Measurements from ENCODE around the gene TUBGCP2. TPM values are rescaled to one million over a fixed set of nuclear protein-coding genes. Genes with fewer than 3 reads are reported as not detected.

Gene TUBGCP2
- total RNA-seq, 1 donor from 2014 or later, result 65.0 TPM

DNA sequence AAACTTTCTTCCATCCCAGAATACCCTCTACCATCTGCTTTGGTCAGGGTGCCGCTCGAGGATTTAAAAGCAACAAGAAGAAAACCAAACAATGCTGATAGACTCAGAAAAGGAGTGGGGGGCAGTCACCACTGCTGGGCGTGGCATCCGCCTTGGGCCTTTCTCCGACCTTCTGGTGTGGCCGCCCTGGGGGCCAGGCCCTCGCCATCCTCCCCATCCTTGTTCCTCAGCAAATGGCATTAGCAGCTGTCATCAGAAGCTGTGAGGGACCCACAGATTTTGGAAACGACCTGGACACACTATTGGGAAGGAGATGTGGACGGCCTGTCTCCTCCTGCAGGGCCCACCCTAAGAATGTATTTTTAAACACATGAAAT, 4.1 kb upstream of the TUBGCP2 start:
- no peaks in the 10 kb centered on the region for H3K9me3 Mint-ChIP-seq
- peaks cover 6% of the 10 kb centered on the region for H3K4me1 Mint-ChIP-seq (ENCODE audit: low read depth)
- H3K27ac Mint-ChIP-seq, result no peak overlapping the region
- DNase-seq (ENCODE audit: low spot score), result no peak
- peaks cover 11% of the 10 kb centered on the region for H3K36me3 Mint-ChIP-seq (ENCODE audit: low read depth)
- H3K4me3 Mint-ChIP-seq, result no peak overlapping the region
- H3K27me3 Mint-ChIP-seq (ENCODE audit: insufficient read depth), result peaks cover 2% of the 10 kb centered on the region
- intact Hi-C loops (cut with micrococcal nuclease), result no loop called here

DNA sequence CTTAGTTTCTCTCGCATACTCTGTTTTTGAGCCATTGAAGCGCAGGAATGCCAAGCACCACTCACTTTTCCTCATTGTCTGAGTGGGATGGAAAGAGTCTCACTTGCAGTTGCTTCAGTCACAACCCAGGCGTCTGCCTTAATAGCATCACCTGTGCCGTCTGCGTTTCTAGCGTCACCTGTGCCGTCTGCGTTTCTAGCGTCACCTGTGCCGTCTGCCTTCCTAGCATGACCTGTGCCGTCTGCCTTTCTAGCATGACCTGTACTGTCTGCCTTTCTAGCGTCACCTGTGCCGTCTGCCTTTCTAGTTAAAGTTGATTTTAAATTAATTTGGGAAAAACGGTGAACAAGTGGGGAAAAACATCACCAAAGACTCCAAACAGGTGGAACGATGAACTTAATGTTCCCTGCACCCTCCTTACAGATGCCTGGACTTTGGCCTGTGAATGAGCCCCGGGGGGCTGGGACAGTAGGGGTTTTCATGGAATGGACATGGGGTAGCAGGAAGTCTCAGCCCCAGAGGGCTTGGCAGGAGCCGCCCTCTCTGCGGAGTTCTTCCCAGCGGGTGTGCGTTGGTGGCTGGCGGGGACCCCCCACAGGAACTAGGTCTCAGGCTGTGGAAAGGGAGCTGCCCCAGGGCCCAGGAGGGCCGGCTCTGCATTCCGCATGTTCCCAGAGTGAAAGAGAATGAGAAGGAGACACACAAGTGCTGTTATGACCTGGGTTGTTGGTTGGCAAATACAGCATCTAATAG, 3.5 kb upstream of the TUBGCP2 start:
- H3K9me3 Mint-ChIP-seq, result no peaks in the 10 kb centered on the region
- H3K27me3 Mint-ChIP-seq (ENCODE audit: insufficient read depth), result peaks cover 2% of the 10 kb centered on the region
- no peak overlapping the region for H3K4me3 Mint-ChIP-seq
- no peak overlapping the region for H3K27ac Mint-ChIP-seq
- H3K4me1 Mint-ChIP-seq (ENCODE audit: low read depth), result peaks cover 12% of the 10 kb centered on the region
- peaks cover 11% of the 10 kb centered on the region for H3K36me3 Mint-ChIP-seq (ENCODE audit: low read depth)
- no peak for DNase-seq (ENCODE audit: low spot score)
- intact Hi-C loops (cut with micrococcal nuclease), result no loop called here

DNA sequence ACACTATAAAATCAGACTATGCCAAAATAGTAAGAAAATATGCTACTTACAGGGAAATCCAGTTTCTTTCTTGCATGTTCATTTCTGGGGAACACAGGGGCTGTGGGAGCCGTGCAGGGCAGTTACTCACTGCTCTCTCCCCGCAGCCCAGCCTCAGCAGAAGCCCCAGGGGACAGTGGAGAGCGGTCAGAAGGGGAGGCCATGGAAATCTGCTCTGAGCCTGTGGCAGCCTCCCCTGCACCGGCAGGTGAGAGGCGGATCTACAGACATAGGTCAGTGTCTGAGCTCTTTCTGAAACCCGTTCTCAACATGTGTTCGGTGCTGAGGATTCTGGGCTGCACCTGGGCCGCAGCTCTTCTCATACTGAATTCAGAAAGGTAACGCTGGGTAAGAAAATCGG, 2.9 kb upstream of the TUBGCP2 start:
- H3K4me3 Mint-ChIP-seq, result no peak overlapping the region
- DNase-seq (ENCODE audit: low spot score), result no peak
- intact Hi-C loops (cut with micrococcal nuclease), result no loop called here
- H3K4me1 Mint-ChIP-seq (ENCODE audit: low read depth), result peaks cover 17% of the 10 kb centered on the region
- H3K27ac Mint-ChIP-seq, result no peak overlapping the region
- peaks cover 11% of the 10 kb centered on the region for H3K36me3 Mint-ChIP-seq (ENCODE audit: low read depth)
- no peaks in the 10 kb centered on the region for H3K9me3 Mint-ChIP-seq
- peaks cover 2% of the 10 kb centered on the region for H3K27me3 Mint-ChIP-seq (ENCODE audit: insufficient read depth)

DNA sequence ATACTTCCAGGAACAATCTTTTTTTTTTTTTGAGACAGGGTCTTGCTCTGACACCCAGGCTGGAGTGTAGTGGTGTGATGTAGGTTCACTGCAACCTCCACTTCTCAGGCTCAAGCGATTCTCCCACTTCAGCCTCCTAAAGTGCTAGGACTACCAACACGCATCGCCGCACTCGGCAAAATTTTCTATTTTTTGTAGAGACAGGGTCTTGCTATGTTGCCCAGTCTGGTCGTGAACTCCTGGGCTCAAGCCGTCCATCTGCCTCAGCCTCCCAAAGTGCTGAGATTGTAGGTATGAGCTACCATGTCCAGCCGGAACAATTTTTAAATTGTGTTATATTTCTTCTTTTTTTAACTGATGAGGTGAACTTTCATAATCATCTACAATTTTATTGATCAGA, 2.1 kb upstream of the TUBGCP2 start:
- no peak overlapping the region for H3K27ac Mint-ChIP-seq
- peaks cover 11% of the 10 kb centered on the region for H3K36me3 Mint-ChIP-seq (ENCODE audit: low read depth)
- no peaks in the 10 kb centered on the region for H3K9me3 Mint-ChIP-seq
- no peak for DNase-seq (ENCODE audit: low spot score)
- peaks cover 17% of the 10 kb centered on the region for H3K4me1 Mint-ChIP-seq (ENCODE audit: low read depth)
- intact Hi-C loops (cut with micrococcal nuclease), result no loop called here
- H3K27me3 Mint-ChIP-seq (ENCODE audit: insufficient read depth), result no peaks in the 10 kb centered on the region
- no peak overlapping the region for H3K4me3 Mint-ChIP-seq

DNA sequence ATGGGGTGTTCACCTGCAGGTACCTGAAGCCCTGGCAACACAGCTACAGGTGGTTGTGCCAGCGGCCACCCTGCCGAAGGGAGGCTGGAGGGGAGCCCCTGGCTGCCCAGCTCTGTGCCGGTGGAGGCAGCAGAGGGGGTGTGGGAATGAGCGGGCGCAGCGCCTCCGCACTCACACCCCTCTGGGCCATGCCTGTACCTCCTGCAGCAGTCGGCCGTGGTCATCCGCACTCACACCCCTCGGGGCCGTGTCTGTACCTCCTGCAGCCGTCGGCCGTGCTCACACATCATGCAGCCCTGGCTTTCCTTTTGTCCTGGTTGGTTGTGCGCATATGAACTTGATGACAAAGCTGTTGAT, 1.7 kb upstream of the TUBGCP2 start:
- intact Hi-C loops (cut with micrococcal nuclease), result no loop called here
- Mint-ChIP-seq H3K9me3 (no peaks in the 10 kb centered on the region), H3K27ac (no peak overlapping the region), H3K36me3 (ENCODE audit: low read depth) (peaks cover 11% of the 10 kb centered on the region), H3K4me3 (no peak overlapping the region), H3K4me1 (ENCODE audit: low read depth) (peaks cover 17% of the 10 kb centered on the region), H3K27me3 (ENCODE audit: insufficient read depth) (no peaks in the 10 kb centered on the region)
- DNase-seq (ENCODE audit: low spot score), result no peak

DNA sequence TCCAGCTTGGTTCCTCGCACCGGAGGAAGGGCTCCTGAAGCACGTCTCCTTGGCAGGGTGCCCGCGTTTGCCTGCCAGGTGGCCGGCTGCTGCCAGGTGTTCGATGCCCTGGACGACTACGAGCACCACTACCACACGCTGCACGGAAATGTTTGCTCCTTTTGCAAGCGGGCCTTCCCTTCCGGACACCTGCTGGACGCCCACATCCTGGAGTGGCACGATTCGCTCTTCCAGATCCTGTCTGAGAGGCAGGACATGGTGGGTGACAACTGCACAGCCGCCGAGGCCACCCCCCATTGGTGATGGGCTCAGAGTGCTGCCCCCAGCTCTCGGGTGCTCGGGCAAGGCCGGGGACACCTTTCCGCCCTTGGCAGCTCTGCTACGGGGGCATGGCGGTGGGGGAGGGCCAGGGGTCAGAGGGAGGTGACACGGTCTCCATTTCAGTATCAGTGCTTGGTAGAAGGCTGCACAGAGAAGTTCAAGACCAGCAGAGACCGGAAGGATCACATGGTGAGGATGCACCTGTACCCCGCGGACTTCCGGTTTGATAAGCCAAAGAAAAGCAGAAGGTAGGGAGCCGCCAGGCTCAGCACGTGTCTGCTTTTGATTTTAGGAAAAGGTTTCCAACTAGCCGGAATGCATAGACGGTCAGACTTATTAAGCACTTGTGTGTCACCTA, 1.2 kb upstream of the TUBGCP2 start:
- no peaks in the 10 kb centered on the region for H3K9me3 Mint-ChIP-seq
- no peak for DNase-seq (ENCODE audit: low spot score)
- peaks cover 17% of the 10 kb centered on the region for H3K4me1 Mint-ChIP-seq (ENCODE audit: low read depth)
- no peaks in the 10 kb centered on the region for H3K27me3 Mint-ChIP-seq (ENCODE audit: insufficient read depth)
- peak overlapping the region; percentile 49 for H3K4me3 Mint-ChIP-seq
- H3K36me3 Mint-ChIP-seq (ENCODE audit: low read depth), result peaks cover 12% of the 10 kb centered on the region
- peak overlapping the region; percentile 55 for H3K27ac Mint-ChIP-seq
- intact Hi-C loops (cut with micrococcal nuclease), result loop anchor here (1.0 to 2.0 kb wide), 7 partner anchors 15 to 84 kb away; partner anchors contain the start of genes ECHS1, MTG1 and PAOX

DNA sequence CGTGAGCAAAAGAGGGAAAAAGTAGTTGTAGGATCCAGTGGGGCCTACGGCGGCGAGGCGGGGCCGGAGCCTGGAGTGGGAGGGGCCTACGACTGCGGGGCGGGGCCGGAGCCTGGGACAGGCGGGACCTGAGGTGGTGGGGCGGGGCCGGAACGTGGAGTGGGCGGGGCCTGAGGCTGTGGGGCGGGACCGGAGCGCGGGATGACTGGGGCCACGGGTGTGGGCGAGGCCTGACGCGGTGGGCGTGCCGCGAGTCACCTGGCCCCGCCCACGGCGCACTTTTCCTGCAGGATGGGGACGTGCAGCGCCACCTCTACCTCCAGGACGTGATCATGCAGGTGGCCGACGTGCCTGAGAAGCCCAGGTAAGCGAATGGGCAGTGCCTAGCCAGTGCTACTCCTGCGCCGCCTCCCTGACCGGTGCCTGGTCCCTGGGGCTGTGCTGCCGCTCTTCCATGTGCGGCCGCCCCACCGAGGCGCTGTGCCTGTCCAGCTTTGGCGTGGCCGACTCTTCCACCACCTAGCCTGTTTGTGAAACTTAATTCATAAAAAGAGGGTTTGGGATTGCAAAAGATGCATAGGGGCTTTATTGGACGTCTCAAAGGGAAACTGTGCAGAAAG, 538 bp upstream of the TUBGCP2 start:
- peaks cover 17% of the 10 kb centered on the region for H3K4me1 Mint-ChIP-seq (ENCODE audit: low read depth)
- intact Hi-C loops (cut with micrococcal nuclease), result loop anchor here (1.0 to 2.0 kb wide), 7 partner anchors 16 to 85 kb away; partner anchors contain the start of genes ECHS1, MTG1 and PAOX
- peak overlapping the region; percentile 82 for H3K27ac Mint-ChIP-seq
- peaks cover 9% of the 10 kb centered on the region for H3K36me3 Mint-ChIP-seq (ENCODE audit: low read depth)
- H3K9me3 Mint-ChIP-seq, result no peaks in the 10 kb centered on the region
- peak; percentile 85 for DNase-seq (ENCODE audit: low spot score)
- H3K27me3 Mint-ChIP-seq (ENCODE audit: insufficient read depth), result no peaks in the 10 kb centered on the region
- H3K4me3 Mint-ChIP-seq, result peak overlapping the region; percentile 62

DNA sequence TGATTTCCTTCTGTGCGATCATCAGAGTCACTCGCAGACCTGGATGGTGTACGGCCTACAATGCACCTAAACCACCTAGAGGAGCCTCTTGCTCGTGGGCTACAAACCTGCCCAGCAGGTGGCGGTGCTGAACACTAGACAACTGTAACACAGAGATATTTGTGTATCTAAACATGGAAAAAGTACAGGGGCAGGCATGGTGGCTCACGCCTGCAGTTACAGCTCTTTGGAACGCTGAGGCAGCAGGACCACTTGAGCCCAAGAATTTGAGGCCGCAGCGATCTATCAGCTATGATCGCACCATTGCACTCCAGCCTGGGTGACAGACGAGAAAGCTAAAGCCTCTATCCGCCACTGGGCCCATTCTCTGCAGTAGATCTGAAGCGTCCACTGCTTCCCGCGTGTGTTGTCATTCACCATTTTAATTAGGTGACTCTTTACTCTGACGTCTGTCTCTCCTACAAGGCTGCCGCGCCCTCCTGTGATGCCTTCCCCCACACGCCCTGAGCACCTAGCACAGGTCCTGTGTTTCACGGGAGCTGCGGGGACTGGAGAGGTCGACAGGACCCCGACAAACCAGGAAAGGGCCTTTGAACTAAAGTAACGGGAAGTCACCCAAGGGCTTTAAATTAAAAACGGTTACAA, 774 bp downstream of the TUBGCP2 start:
- Mint-ChIP-seq H3K9me3 (no peaks in the 10 kb centered on the region), H3K27ac (peak overlapping the region; percentile 99), H3K4me3 (peak overlapping the region; percentile 97), H3K4me1 (ENCODE audit: low read depth) (peaks cover 17% of the 10 kb centered on the region), H3K36me3 (ENCODE audit: low read depth) (peaks cover 11% of the 10 kb centered on the region), H3K27me3 (ENCODE audit: insufficient read depth) (no peaks in the 10 kb centered on the region)
- intact Hi-C loops (cut with micrococcal nuclease), result loop anchor here (1.0 to 2.0 kb wide), 3 partner anchors 17 to 32 kb away; partner anchors contain the start of gene ADAM8
- DNase-seq (ENCODE audit: low spot score), result peak; percentile 78

DNA sequence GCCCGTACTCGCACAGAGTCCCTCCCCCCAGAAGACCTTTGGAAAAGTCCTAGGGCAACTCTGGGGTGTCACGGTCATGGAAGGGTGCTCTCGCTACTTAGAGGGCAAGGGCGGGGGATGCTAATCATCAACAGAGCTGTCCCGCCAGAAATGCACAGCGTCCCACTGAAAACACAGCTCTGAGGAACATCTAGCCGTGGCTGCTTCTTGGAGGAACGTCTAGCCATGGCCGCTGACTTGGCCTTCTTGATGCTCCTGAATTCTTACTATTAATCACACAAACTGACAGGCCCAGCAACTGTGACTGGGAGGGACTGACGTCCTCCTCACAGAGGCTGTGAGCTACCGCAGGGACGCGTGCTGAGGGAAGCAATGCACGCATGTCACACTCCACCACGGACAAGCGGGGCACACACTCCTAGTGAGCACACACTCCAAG, 1.7 kb downstream of the TUBGCP2 start:
- peaks cover 12% of the 10 kb centered on the region for H3K36me3 Mint-ChIP-seq (ENCODE audit: low read depth)
- DNase-seq (ENCODE audit: low spot score), result no peak
- H3K27ac Mint-ChIP-seq, result peak overlapping the region; percentile 99
- peak overlapping the region; percentile 97 for H3K4me3 Mint-ChIP-seq
- H3K27me3 Mint-ChIP-seq (ENCODE audit: insufficient read depth), result no peaks in the 10 kb centered on the region
- peaks cover 17% of the 10 kb centered on the region for H3K4me1 Mint-ChIP-seq (ENCODE audit: low read depth)
- H3K9me3 Mint-ChIP-seq, result no peaks in the 10 kb centered on the region
- intact Hi-C loops (cut with micrococcal nuclease), result loop anchor here (1.0 kb wide), 2 partner anchors 22 to 31 kb away; partner anchors contain the start of gene ADAM8

DNA sequence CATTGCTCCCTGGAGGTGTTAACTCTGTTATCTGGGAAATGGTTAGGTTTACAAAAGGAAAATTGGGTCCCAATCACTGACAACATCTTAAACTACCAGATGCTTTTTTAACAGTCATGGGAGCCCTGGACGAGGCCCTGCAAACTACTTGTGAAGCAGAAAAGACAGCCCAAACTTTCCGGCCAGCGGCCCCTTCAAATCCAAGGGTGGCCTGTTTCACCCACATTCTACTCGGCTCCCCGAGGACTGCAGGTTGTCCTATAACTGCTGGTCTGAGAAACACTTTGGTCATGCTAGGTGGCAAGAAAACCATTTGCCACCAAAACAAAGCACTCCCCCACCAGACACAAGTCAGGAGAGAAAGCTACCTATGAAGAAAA, 2.6 kb downstream of the TUBGCP2 start:
- DNase-seq (ENCODE audit: low spot score), result no peak
- peaks cover 17% of the 10 kb centered on the region for H3K4me1 Mint-ChIP-seq (ENCODE audit: low read depth)

DNA sequence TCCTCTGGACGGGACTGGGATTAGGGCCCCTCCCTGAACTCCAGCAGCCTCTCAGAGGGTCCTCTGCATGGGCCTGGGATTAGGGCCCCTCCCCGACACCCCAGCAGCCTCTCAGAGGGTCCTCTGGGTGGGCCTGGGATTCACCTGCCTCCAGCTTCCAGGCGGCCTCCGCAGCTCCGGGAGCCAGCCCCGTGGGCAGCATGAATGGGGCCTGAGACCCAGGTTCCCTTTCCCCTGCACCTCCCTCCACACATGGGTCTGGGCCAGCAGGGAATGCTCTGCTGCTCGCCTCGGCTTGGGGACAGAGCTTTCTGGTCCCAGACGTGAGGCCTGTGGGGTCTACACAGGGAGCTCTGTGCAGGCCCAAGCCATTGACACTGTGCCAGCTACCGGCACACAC, 5.5 kb downstream of the TUBGCP2 start:
- Mint-ChIP-seq H3K36me3 (ENCODE audit: low read depth) (peaks cover 23% of the 10 kb centered on the region), H3K27me3 (ENCODE audit: insufficient read depth) (no peaks in the 10 kb centered on the region), H3K9me3 (no peaks in the 10 kb centered on the region), H3K4me3 (no peak overlapping the region), H3K4me1 (ENCODE audit: low read depth) (peaks cover 15% of the 10 kb centered on the region), H3K27ac (no peak overlapping the region)
- no peak for DNase-seq (ENCODE audit: low spot score)
- intact Hi-C loops (cut with micrococcal nuclease), result no loop called here

More for the DNA sequence above, 2.6 kb downstream of the TUBGCP2 start:
- intact Hi-C loops (cut with micrococcal nuclease), result no loop called here
- Mint-ChIP-seq H3K4me3 (no peak overlapping the region), H3K27me3 (ENCODE audit: insufficient read depth) (no peaks in the 10 kb centered on the region), H3K27ac (no peak overlapping the region), H3K9me3 (no peaks in the 10 kb centered on the region), H3K36me3 (ENCODE audit: low read depth) (peaks cover 10% of the 10 kb centered on the region)

DNA sequence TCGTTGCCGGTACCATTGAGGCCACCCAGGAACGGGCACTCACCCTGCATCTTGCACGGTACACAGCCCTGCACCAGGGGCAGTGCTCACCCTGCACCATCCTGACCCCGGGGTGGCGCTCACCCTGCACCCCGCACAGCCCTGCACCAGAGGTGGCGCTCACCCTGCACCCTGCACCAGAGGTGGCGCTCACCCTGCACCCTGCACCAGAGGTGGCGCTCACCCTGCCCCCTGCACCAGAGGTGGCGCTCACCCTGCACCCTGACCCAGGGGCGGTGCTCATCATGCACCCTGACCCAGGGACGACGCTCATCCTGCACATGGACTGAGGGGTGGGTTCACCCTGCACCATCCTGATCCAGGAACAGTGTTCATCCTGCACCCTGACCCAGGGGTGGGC, 6.4 kb downstream of the TUBGCP2 start:
- Mint-ChIP-seq H3K4me1 (ENCODE audit: low read depth) (peaks cover 6% of the 10 kb centered on the region), H3K9me3 (no peaks in the 10 kb centered on the region), H3K36me3 (ENCODE audit: low read depth) (peaks cover 27% of the 10 kb centered on the region), H3K4me3 (no peak overlapping the region), H3K27ac (no peak overlapping the region), H3K27me3 (ENCODE audit: insufficient read depth) (no peaks in the 10 kb centered on the region)
- DNase-seq (ENCODE audit: low spot score), result no peak
- intact Hi-C loops (cut with micrococcal nuclease), result no loop called here
